Dendritic cell treated with granulocyte-macrophage colony-stimulating factor and Interleukin-4, amounts not matched to agents 40 ng/mL and 50 ng/mL, for 4 days (primary cell): ENCODE measurements around the gene MAP7D3.
"Not testable (repeated sequence)": the region's sequence is repeated elsewhere in the genome, so short reads cannot be mapped to it uniquely, and the experiment has no call there.

Source experiments
- H3K27ac Mint-ChIP-seq: one replicate; pipeline ENCODE4 v1.8.0; 2022; ENCODE audit warnings: mild to moderate bottlenecking, mixed read lengths
- H3K27me3 Mint-ChIP-seq: one replicate; pipeline ENCODE4 v1.8.0; 2022; ENCODE audit warnings: mild to moderate bottlenecking, mixed read lengths
- H3K36me3 Mint-ChIP-seq: one replicate; pipeline ENCODE4 v1.8.0; 2022; ENCODE audit warnings: low read depth, mixed read lengths
- H3K4me1 Mint-ChIP-seq: one replicate; pipeline ENCODE4 v1.8.0; 2022; ENCODE audit warnings: low read depth, mixed read lengths
- H3K4me3 Mint-ChIP-seq: one replicate; pipeline ENCODE4 v1.8.0; 2022; ENCODE audit warnings: mild to moderate bottlenecking, moderate library complexity, mixed read lengths
- H3K9me3 Mint-ChIP-seq: one replicate; pipeline ENCODE4 v1.8.0; 2022; ENCODE audit warnings: mixed read lengths
- intact Hi-C: fragments of 100-400 bp; cut with micrococcal nuclease; formaldehyde crosslinking; loops from one replicate; pipeline ENCODE4 v1.15.0; 2022

The MAP7D3 gene

DNA sequence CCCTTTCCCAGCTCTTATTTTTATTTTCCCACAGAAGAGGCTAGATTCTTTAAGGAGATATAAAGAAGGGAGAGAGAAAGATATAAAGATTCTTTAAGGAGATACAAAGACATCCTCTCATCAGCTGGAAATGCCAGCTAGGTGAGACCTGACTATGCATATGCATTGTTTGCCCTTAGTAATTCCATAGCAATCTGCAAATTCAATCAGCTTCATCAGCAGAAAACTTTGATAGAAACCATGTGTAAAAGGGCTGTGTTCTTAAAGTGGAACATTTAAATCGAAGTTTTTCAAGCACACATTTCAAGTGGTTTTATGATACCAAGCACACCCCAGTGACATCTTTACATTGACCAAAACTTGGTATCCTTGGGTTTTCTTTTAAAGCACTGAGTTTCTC, 79.8 kb downstream of the MAP7D3 start:
- Mint-ChIP-seq H3K9me3 (no peaks in the 10 kb centered on the region), H3K4me1 (no peaks in the 10 kb centered on the region), H3K27ac (no peak overlapping the region), H3K27me3 (no peaks in the 10 kb centered on the region), H3K4me3 (no peak overlapping the region), H3K36me3 (no peaks in the 10 kb centered on the region)
- intact Hi-C loops = no loop called here

- intact Hi-C loops = no loop called here
- no peaks in the 10 kb centered on the region for H3K36me3 Mint-ChIP-seq
- no peak overlapping the region for H3K27ac Mint-ChIP-seq
- no peaks in the 10 kb centered on the region for H3K9me3 Mint-ChIP-seq
- no peaks in the 10 kb centered on the region for H3K4me1 Mint-ChIP-seq
- H3K27me3 Mint-ChIP-seq = no peaks in the 10 kb centered on the region
- H3K4me3 Mint-ChIP-seq = no peak overlapping the region
Observed at GRCh38 chrX:136170139-136170800, 80.9 kb downstream of the MAP7D3 start.

- Mint-ChIP-seq H3K27ac (no peak overlapping the region), H3K27me3 (no peaks in the 10 kb centered on the region), H3K4me1 (no peaks in the 10 kb centered on the region), H3K36me3 (no peaks in the 10 kb centered on the region), H3K4me3 (no peak overlapping the region), H3K9me3 (no peaks in the 10 kb centered on the region)
- intact Hi-C loops = no loop called here
Observed at GRCh38 chrX:136168929-136169735, 82.1 kb downstream of the MAP7D3 start.

DNA sequence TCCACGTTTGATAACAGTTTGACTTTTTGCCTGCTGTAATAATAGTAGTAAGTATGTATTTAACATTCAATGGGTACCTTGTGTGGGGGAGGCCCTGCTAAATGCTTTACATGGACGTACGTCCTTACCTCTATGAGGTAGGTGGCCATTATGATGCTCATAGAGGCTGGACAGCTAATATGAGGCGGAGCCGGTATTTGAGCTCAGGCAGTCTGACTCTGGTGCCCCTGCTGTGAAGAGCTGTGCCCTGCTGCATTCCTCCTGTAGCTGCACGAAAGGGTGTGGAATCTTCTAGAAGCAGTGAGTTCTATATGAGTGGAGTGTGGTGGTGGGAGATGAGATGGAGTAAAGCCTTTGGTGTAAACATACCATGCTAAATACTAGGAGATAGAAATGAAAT, 83.2 kb downstream of the MAP7D3 start:
- intact Hi-C loops, H3K36me3 Mint-ChIP-seq, H3K27ac Mint-ChIP-seq, H3K4me1 Mint-ChIP-seq, H3K27me3 Mint-ChIP-seq, H3K4me3 Mint-ChIP-seq, H3K9me3 Mint-ChIP-seq: not testable (repeated sequence)

DNA sequence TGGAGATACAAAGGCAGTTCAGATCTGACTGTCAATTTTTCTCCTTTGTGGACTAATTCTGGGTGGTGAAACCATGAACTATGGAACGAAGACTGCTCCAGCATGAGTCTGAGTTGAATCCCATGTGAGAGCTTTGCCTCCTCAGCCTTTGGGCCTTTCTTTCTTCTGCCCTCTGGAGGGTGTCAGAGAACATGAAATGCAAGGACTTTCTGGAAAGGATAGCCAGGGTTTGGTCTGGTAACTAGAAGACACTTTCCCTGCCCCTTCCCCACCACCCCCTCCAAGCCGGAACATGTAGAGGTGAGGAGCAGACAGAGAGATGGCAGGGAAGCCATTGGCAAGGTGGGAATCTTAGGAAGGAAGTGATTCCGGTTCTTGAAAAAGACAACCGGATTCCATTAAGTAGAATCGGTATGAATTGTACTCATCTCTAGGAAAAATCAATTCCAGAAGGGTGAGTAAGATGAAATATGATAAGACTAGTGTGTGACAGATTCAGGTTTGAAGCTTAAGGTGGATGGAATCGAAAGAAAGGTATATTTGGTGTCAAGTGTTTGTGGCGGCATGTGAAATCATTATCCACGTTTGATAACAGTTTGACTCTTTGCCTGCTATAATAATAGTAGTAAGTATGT, 84.9 kb downstream of the MAP7D3 start:
- H3K27ac Mint-ChIP-seq = no peak overlapping the region
- intact Hi-C loops = no loop called here
- H3K4me1 Mint-ChIP-seq = no peaks in the 10 kb centered on the region
- no peaks in the 10 kb centered on the region for H3K36me3 Mint-ChIP-seq
- no peaks in the 10 kb centered on the region for H3K27me3 Mint-ChIP-seq
- no peaks in the 10 kb centered on the region for H3K9me3 Mint-ChIP-seq
- no peak overlapping the region for H3K4me3 Mint-ChIP-seq

- Mint-ChIP-seq H3K9me3 (no peaks in the 10 kb centered on the region), H3K27ac (no peak overlapping the region), H3K4me1 (no peaks in the 10 kb centered on the region), H3K36me3 (no peaks in the 10 kb centered on the region), H3K27me3 (no peaks in the 10 kb centered on the region), H3K4me3 (no peak overlapping the region)
- intact Hi-C loops = no loop called here
Observed at GRCh38 chrX:136165406-136165805, 85.8 kb downstream of the MAP7D3 start.

GRCh38 chrX:136163689-136164088, 87.5 kb downstream of the MAP7D3 start:
- H3K27ac Mint-ChIP-seq = no peak overlapping the region
- no peaks in the 10 kb centered on the region for H3K9me3 Mint-ChIP-seq
- no peak overlapping the region for H3K4me3 Mint-ChIP-seq
- intact Hi-C loops = loop anchor here (1.0 kb wide), 1 partner anchor 135 kb away; no protein-coding TSS in a partner anchor
- H3K36me3 Mint-ChIP-seq = no peaks in the 10 kb centered on the region
- H3K4me1 Mint-ChIP-seq = no peaks in the 10 kb centered on the region
- no peaks in the 10 kb centered on the region for H3K27me3 Mint-ChIP-seq
